ENCODE results near the gene CDH23.

CDH23 gene

GRCh38 chr10:71630168-71630567 lies 233.4 kb downstream of the CDH23 start:
- Histone ChIP-seq H3K36me3 (ENCODE audit: control insufficient read depth in 1 of 2, insufficient read depth in 2 of 2, low read length in 2 of 2) (no peaks in the 10 kb centered on the region), H3K4me3 (ENCODE audit: low read depth, low read length) (no peak overlapping the region)

GRCh38 chr10:71631007-71631861 lies 234.5 kb downstream of the CDH23 start:
- Histone ChIP-seq H2AK5ac (ENCODE audit: low read length) (no peak overlapping the region), H3K4me2 (ENCODE audit: low read length) (no peak overlapping the region), H3K9me3 (ENCODE audit: insufficient read depth, low read depth, low read length) (no peaks in the 10 kb centered on the region), H3K18ac (ENCODE audit: low read length) (no peak overlapping the region), H3K79me2 (ENCODE audit: control insufficient read depth, insufficient read depth, low read length, poor library complexity) (no peaks in the 10 kb centered on the region), H3K27ac (ENCODE audit: low read depth, low read length) (no peak overlapping the region), H4K91ac (ENCODE audit: low read depth, low read length) (no peak overlapping the region), H2AFZ (ENCODE audit: insufficient read depth, low read length, poor library complexity) (no peak overlapping the region), H4K8ac (ENCODE audit: low read depth, low read length) (no peak overlapping the region), H3K79me1 (ENCODE audit: low read length) (no peaks in the 10 kb centered on the region), H3K14ac (ENCODE audit: low read length) (no peak overlapping the region), H2BK12ac (ENCODE audit: low read length) (no peak overlapping the region), H3K4me3 (ENCODE audit: low read depth, low read length) (no peak overlapping the region), H3K4ac (ENCODE audit: low read depth, low read length) (no peak overlapping the region), H3K4me1 (ENCODE audit: control insufficient read depth in 1 of 2, insufficient read depth in 2 of 2, low read length in 2 of 2) (peaks cover 2 to 4% of the 10 kb centered on the region in 2 experiments), H2BK120ac (ENCODE audit: insufficient read depth, low read length, poor library complexity) (no peak overlapping the region), H3K27me3 (ENCODE audit: insufficient read depth, low read length) (no peaks in the 10 kb centered on the region), H3K36me3 (ENCODE audit: control insufficient read depth in 1 of 2, insufficient read depth in 2 of 2, low read length in 2 of 2) (no peaks in the 10 kb centered on the region), H3K9ac (ENCODE audit: low read length) (no peak overlapping the region), H4K12ac (ENCODE audit: low read depth, low read length) (no peak overlapping the region), H3K23ac (ENCODE audit: low read length) (no peak overlapping the region), H2BK5ac (ENCODE audit: low read depth, low read length, poor library complexity) (no peak overlapping the region)
- no CpG with 5 or more reads among the region's 6 CpGs for WGBS (ENCODE audit: extremely low coverage, insufficient coverage, insufficient read length)
- DNase-seq = no peak

More at GRCh38 chr10:71630168-71630567, 233.4 kb downstream of the CDH23 start:
- no peak for DNase-seq
- no peak overlapping the region for H3K14ac ChIP-seq (ENCODE audit: low read length)
- H3K27ac ChIP-seq (ENCODE audit: low read depth, low read length) = no peak overlapping the region
- H4K12ac ChIP-seq (ENCODE audit: low read depth, low read length) = no peak overlapping the region
- no CpG with 5 or more reads among the region's 5 CpGs for WGBS (ENCODE audit: extremely low coverage, insufficient coverage, insufficient read length)
- no peaks in the 10 kb centered on the region for H3K27me3 ChIP-seq (ENCODE audit: insufficient read depth, low read length)
- no peak overlapping the region for H3K4ac ChIP-seq (ENCODE audit: low read depth, low read length)
- no peak overlapping the region for H4K8ac ChIP-seq (ENCODE audit: low read depth, low read length)
- H3K79me1 ChIP-seq (ENCODE audit: low read length) = no peaks in the 10 kb centered on the region
- no peak overlapping the region for H3K4me2 ChIP-seq (ENCODE audit: low read length)
- H2BK12ac ChIP-seq (ENCODE audit: low read length) = no peak overlapping the region
- no peak overlapping the region for H2BK120ac ChIP-seq (ENCODE audit: insufficient read depth, low read length, poor library complexity)
- no peak overlapping the region for H3K23ac ChIP-seq (ENCODE audit: low read length)
- peaks cover 2% of the 10 kb centered on the region in 2 experiments for H3K4me1 ChIP-seq (ENCODE audit: control insufficient read depth in 1 of 2, insufficient read depth in 2 of 2, low read length in 2 of 2)
- no peak overlapping the region for H4K91ac ChIP-seq (ENCODE audit: low read depth, low read length)
- H2AFZ ChIP-seq (ENCODE audit: insufficient read depth, low read length, poor library complexity) = no peak overlapping the region
- no peak overlapping the region for H2AK5ac ChIP-seq (ENCODE audit: low read length)
- no peaks in the 10 kb centered on the region for H3K79me2 ChIP-seq (ENCODE audit: control insufficient read depth, insufficient read depth, low read length, poor library complexity)
- no peak overlapping the region for H2BK5ac ChIP-seq (ENCODE audit: low read depth, low read length, poor library complexity)
- H3K9ac ChIP-seq (ENCODE audit: low read length) = no peak overlapping the region
- no peaks in the 10 kb centered on the region for H3K9me3 ChIP-seq (ENCODE audit: insufficient read depth, low read depth, low read length)
- no peak overlapping the region for H3K18ac ChIP-seq (ENCODE audit: low read length)

GRCh38 chr10:71632200-71632820 lies 235.6 kb downstream of the CDH23 start:
- H4K91ac ChIP-seq (ENCODE audit: low read depth, low read length) = no peak overlapping the region
- no CpG with 5 or more reads among the region's 6 CpGs for WGBS (ENCODE audit: extremely low coverage, insufficient coverage, insufficient read length)

GRCh38 chr10:71632896-71633600 lies 236.3 kb downstream of the CDH23 start:
- no peak overlapping the region for H3K14ac ChIP-seq (ENCODE audit: low read length)
- no CpG with 5 or more reads among the region's 10 CpGs for WGBS (ENCODE audit: extremely low coverage, insufficient coverage, insufficient read length)
- H3K36me3 ChIP-seq (ENCODE audit: control insufficient read depth in 1 of 2, insufficient read depth in 2 of 2, low read length in 2 of 2) = no peaks in the 10 kb centered on the region
- H3K27ac ChIP-seq (ENCODE audit: low read depth, low read length) = no peak overlapping the region
- peaks cover 2 to 4% of the 10 kb centered on the region in 2 experiments for H3K4me1 ChIP-seq (ENCODE audit: control insufficient read depth in 1 of 2, insufficient read depth in 2 of 2, low read length in 2 of 2)
- H4K8ac ChIP-seq (ENCODE audit: low read depth, low read length) = no peak overlapping the region
- no peak overlapping the region for H2BK120ac ChIP-seq (ENCODE audit: insufficient read depth, low read length, poor library complexity)
- no peak overlapping the region for H4K12ac ChIP-seq (ENCODE audit: low read depth, low read length)
- H3K79me2 ChIP-seq (ENCODE audit: control insufficient read depth, insufficient read depth, low read length, poor library complexity) = no peaks in the 10 kb centered on the region
- no peaks in the 10 kb centered on the region for H3K27me3 ChIP-seq (ENCODE audit: insufficient read depth, low read length)
- H3K23ac ChIP-seq (ENCODE audit: low read length) = no peak overlapping the region
- no peaks in the 10 kb centered on the region for H3K9me3 ChIP-seq (ENCODE audit: insufficient read depth, low read depth, low read length)
- H4K91ac ChIP-seq (ENCODE audit: low read depth, low read length) = no peak overlapping the region
- no peak overlapping the region for H2AFZ ChIP-seq (ENCODE audit: insufficient read depth, low read length, poor library complexity)
- H3K4me2 ChIP-seq (ENCODE audit: low read length) = no peak overlapping the region
- H2BK12ac ChIP-seq (ENCODE audit: low read length) = no peak overlapping the region
- H3K18ac ChIP-seq (ENCODE audit: low read length) = no peak overlapping the region
- H2BK5ac ChIP-seq (ENCODE audit: low read depth, low read length, poor library complexity) = no peak overlapping the region
- H3K4ac ChIP-seq (ENCODE audit: low read depth, low read length) = no peak overlapping the region
- H3K4me3 ChIP-seq (ENCODE audit: low read depth, low read length) = no peak overlapping the region
- H3K9ac ChIP-seq (ENCODE audit: low read length) = no peak overlapping the region
- H2AK5ac ChIP-seq (ENCODE audit: low read length) = no peak overlapping the region
- no peaks in the 10 kb centered on the region for H3K79me1 ChIP-seq (ENCODE audit: low read length)
- no peak for DNase-seq

More at GRCh38 chr10:71632200-71632820, 235.6 kb downstream of the CDH23 start:
- Histone ChIP-seq H4K8ac (ENCODE audit: low read depth, low read length) (no peak overlapping the region), H2BK120ac (ENCODE audit: insufficient read depth, low read length, poor library complexity) (no peak overlapping the region), H2BK12ac (ENCODE audit: low read length) (no peak overlapping the region), H3K27me3 (ENCODE audit: insufficient read depth, low read length) (no peaks in the 10 kb centered on the region), H3K9ac (ENCODE audit: low read length) (no peak overlapping the region), H2AK5ac (ENCODE audit: low read length) (no peak overlapping the region), H3K9me3 (ENCODE audit: insufficient read depth, low read depth, low read length) (no peaks in the 10 kb centered on the region), H3K36me3 (ENCODE audit: control insufficient read depth in 1 of 2, insufficient read depth in 2 of 2, low read length in 2 of 2) (no peaks in the 10 kb centered on the region), H4K12ac (ENCODE audit: low read depth, low read length) (no peak overlapping the region), H3K4me3 (ENCODE audit: low read depth, low read length) (no peak overlapping the region), H3K18ac (ENCODE audit: low read length) (no peak overlapping the region), H3K79me1 (ENCODE audit: low read length) (no peaks in the 10 kb centered on the region), H3K4ac (ENCODE audit: low read depth, low read length) (no peak overlapping the region), H3K27ac (ENCODE audit: low read depth, low read length) (no peak overlapping the region), H3K79me2 (ENCODE audit: control insufficient read depth, insufficient read depth, low read length, poor library complexity) (no peaks in the 10 kb centered on the region), H3K4me1 (ENCODE audit: control insufficient read depth in 1 of 2, insufficient read depth in 2 of 2, low read length in 2 of 2) (peaks cover 2 to 4% of the 10 kb centered on the region in 2 experiments), H2AFZ (ENCODE audit: insufficient read depth, low read length, poor library complexity) (no peak overlapping the region), H3K14ac (ENCODE audit: low read length) (no peak overlapping the region), H2BK5ac (ENCODE audit: low read depth, low read length, poor library complexity) (no peak overlapping the region), H3K4me2 (ENCODE audit: low read length) (no peak overlapping the region), H3K23ac (ENCODE audit: low read length) (no peak overlapping the region)
- no peak for DNase-seq
